H1 (cell line): Measurements from ENCODE around the gene AOAH. TPM values are rescaled to one million over a fixed set of nuclear protein-coding genes. Genes with fewer than 3 reads are reported as not detected.

Experiments used
- CTCF ChIA-PET: fragments of 300-600 bp; sonication (Branson Sonifier 250); formaldehyde crosslinking; loops from one replicate; lab custom pipeline; 2021; ENCODE audit not compliant: partially characterized antibody; lab: Charles Lee
- POLR2A ChIA-PET: fragments of 300-600 bp; sonication (Branson Sonifier 250); formaldehyde crosslinking; loops from one replicate; lab custom pipeline; 2021; ENCODE audit warnings: inconsistent platforms; ENCODE audit not compliant: partially characterized antibody; lab: Charles Lee
- DNase-seq, 2 experiments: peaks; one replicate each; pipeline versions ENCODE4 v3.0.0 to v3.0.0-alpha.2; 2010 to 2022; ENCODE audit warnings: low spot score in 2 of 2, low read depth in 1 of 2, mixed read lengths in 1 of 2
- FAIRE-seq: peaks from 2 replicates; lab custom pipeline; 2011; peaks lifted over from hg19 to GRCh38; lab: Jason Lieb, UNC
- H2AFZ ChIP-seq: 2 replicates; pipeline ENCODE4 v1.8.1; 2012; ENCODE audit warnings: low read length, inconsistent platforms
- H2AK5ac ChIP-seq: 2 replicates; pipeline ENCODE4 v1.6.1; 2013; ENCODE audit warnings: low read depth, low read length
- H2BK120ac ChIP-seq: replicated peaks from 2 replicates; pipeline ENCODE3; 2013; ENCODE audit warnings: low read depth, low read length, inconsistent platforms
- H2BK12ac ChIP-seq: 2 replicates; pipeline ENCODE4 v1.6.1; 2013; ENCODE audit warnings: low read depth, low read length
- H2BK15ac ChIP-seq: 2 replicates; pipeline ENCODE4 v1.6.1; 2013; ENCODE audit warnings: low read length
- H2BK20ac ChIP-seq: 2 replicates; pipeline ENCODE4 v1.6.1; 2013; ENCODE audit warnings: low read length
- H2BK5ac ChIP-seq: 2 replicates; pipeline ENCODE4 v1.6.1; 2013; ENCODE audit warnings: low read depth, low read length
- H3K14ac ChIP-seq: 2 replicates; pipeline ENCODE4 v1.6.1; 2013; ENCODE audit warnings: inconsistent platforms; ENCODE audit not compliant: insufficient read length
- H3K18ac ChIP-seq: 2 replicates; pipeline ENCODE4 v1.6.1; 2013; ENCODE audit warnings: low read length; ENCODE audit errors: extremely low read depth
- H3K23ac ChIP-seq: 2 replicates; pipeline ENCODE4 v1.6.1; 2013; ENCODE audit warnings: inconsistent platforms; ENCODE audit not compliant: insufficient read length
- H3K23me2 ChIP-seq: 2 replicates; pipeline ENCODE4 v1.6.1; 2013; ENCODE audit warnings: low read depth, low read length
- H3K27ac ChIP-seq: 2 replicates; pipeline ENCODE4 v1.6.1; 2011; ENCODE audit warnings: low read depth, low read length, inconsistent platforms
- H3K27me3 ChIP-seq, 4 experiments: replicated peaks in 1 of 4; 1 replicate in 1 of 4; 2 replicates in 3 of 4; pipeline versions ENCODE4 v1.6.1 to v1.8.1; 2011 to 2013; ENCODE audit warnings: low read length in 3 of 4, mild to moderate bottlenecking in 3 of 4, inconsistent platforms in 2 of 4, mixed read lengths in 2 of 4, moderate library complexity in 1 of 4; ENCODE audit not compliant: control insufficient read depth in 3 of 4, insufficient read depth in 3 of 4; ENCODE audit errors: extremely low read depth in 1 of 4
- H3K36me3 ChIP-seq, 4 experiments: 2 replicates each; pipeline versions ENCODE4 v1.6.1 to v1.8.1; 2011 to 2013; ENCODE audit warnings: mild to moderate bottlenecking in 4 of 4, low read length in 3 of 4, moderate library complexity in 2 of 4, control low read depth in 1 of 4, inconsistent platforms in 1 of 4; ENCODE audit not compliant: insufficient read depth in 4 of 4, control insufficient read depth in 2 of 4
- H3K4ac ChIP-seq: replicated peaks from 2 replicates; pipeline ENCODE3; 2013; ENCODE audit warnings: low read length, low read depth, mixed read lengths, inconsistent platforms; ENCODE audit not compliant: insufficient read length
- H3K4me1 ChIP-seq, 4 experiments: replicated peaks in 1 of 4; 1 replicate in 1 of 4; 2 replicates in 3 of 4; pipeline versions ENCODE4 v1.6.1 to v1.8.1; 2011 to 2013; ENCODE audit warnings: low read length in 3 of 4, inconsistent platforms in 2 of 4, mixed read lengths in 1 of 4; ENCODE audit not compliant: insufficient read depth in 4 of 4, control insufficient read depth in 3 of 4
- H3K4me2 ChIP-seq, 2 experiments: 2 replicates each; pipeline versions ENCODE4 v1.6.1 to v1.8.1; 2011 to 2013; ENCODE audit warnings: low read depth in 2 of 2, low read length in 2 of 2, control low read depth in 1 of 2, inconsistent platforms in 1 of 2, mild to moderate bottlenecking in 1 of 2; ENCODE audit not compliant: insufficient read depth in 1 of 2
- H3K4me3 ChIP-seq, 4 experiments: fragments of 200-600, 300-600 bp in 1 of 4; sonication (generic), shearing (Covaris generic), sonication (Bioruptor Twin) in 1 of 4; 2 replicates each; pipeline versions ENCODE4 v1.5.1 to v1.8.1; 2011 to 2016; ENCODE audit warnings: low read length in 4 of 4, low read depth in 3 of 4, control low read depth in 2 of 4, inconsistent platforms in 2 of 4, mild to moderate bottlenecking in 2 of 4, mixed read lengths in 1 of 4, moderate library complexity in 1 of 4; ENCODE audit not compliant: insufficient read depth in 2 of 4; ENCODE audit errors: extremely low read depth in 1 of 4
- H3K56ac ChIP-seq: replicated peaks from 2 replicates; pipeline ENCODE3; 2013; ENCODE audit warnings: low read depth, mild to moderate bottlenecking, mixed read lengths, low read length, inconsistent platforms; ENCODE audit not compliant: insufficient read length
- H3K79me1 ChIP-seq: 2 replicates; pipeline ENCODE4 v1.6.1; 2013; ENCODE audit warnings: low read depth, low read length, control low read depth
- H3K79me2 ChIP-seq, 2 experiments: 2 replicates each; pipeline versions ENCODE4 v1.6.1 to v1.8.1; 2012 to 2013; ENCODE audit warnings: low read length in 2 of 2, mild to moderate bottlenecking in 2 of 2, inconsistent platforms in 1 of 2; ENCODE audit not compliant: insufficient read depth in 2 of 2, control insufficient read depth in 1 of 2
- H3K9ac ChIP-seq, 4 experiments: replicated peaks in 1 of 4; 1 replicate in 1 of 4; 2 replicates in 3 of 4; pipeline versions ENCODE4 v1.6.1 to v1.8.1; 2011 to 2013; ENCODE audit warnings: low read depth in 3 of 4, low read length in 3 of 4, control low read depth in 2 of 4, mild to moderate bottlenecking in 2 of 4, moderate library complexity in 2 of 4, inconsistent platforms in 1 of 4; ENCODE audit errors: extremely low read depth in 1 of 4
- H3K9me3 ChIP-seq, 2 experiments: 2 replicates each; pipeline versions ENCODE4 v1.6.1 to v1.8.1; 2012 to 2013; ENCODE audit warnings: mild to moderate bottlenecking in 2 of 2, moderate library complexity in 2 of 2, control low read depth in 1 of 2, inconsistent platforms in 1 of 2, low read depth in 1 of 2, low read length in 1 of 2, mixed read lengths in 1 of 2; ENCODE audit not compliant: insufficient read depth in 2 of 2
- H4K20me1 ChIP-seq, 2 experiments: replicated peaks in 1 of 2; 2 replicates each; pipeline versions ENCODE3 to v1.8.1; 2011 to 2013; ENCODE audit warnings: inconsistent platforms in 2 of 2, low read length in 2 of 2, mild to moderate bottlenecking in 1 of 2; ENCODE audit not compliant: insufficient read depth in 2 of 2, control insufficient read depth in 1 of 2
- H4K5ac ChIP-seq: 2 replicates; pipeline ENCODE4 v1.6.1; 2013; ENCODE audit warnings: low read length, low read depth, mixed read lengths, inconsistent platforms; ENCODE audit not compliant: insufficient read length
- H4K8ac ChIP-seq: 2 replicates; pipeline ENCODE4 v1.8.0; 2013; ENCODE audit warnings: mild to moderate bottlenecking, moderate library complexity, low read length, inconsistent platforms; ENCODE audit not compliant: insufficient read depth; ENCODE audit errors: extremely low read depth
- H4K91ac ChIP-seq: replicated peaks from 2 replicates; pipeline ENCODE3; 2013; ENCODE audit warnings: low read length, mixed read lengths, inconsistent platforms; ENCODE audit not compliant: insufficient read length
- BCL11A ChIP-seq, 2 experiments: IDR thresholded peaks; one replicate each; pipeline ENCODE4 v1.6.1; 2011; ENCODE audit warnings: low read depth in 2 of 2, low read length in 2 of 2, mild to moderate bottlenecking in 2 of 2
- CBX5 ChIP-seq: fragments of 300-800, 300-1000 bp; sonication (generic); IDR thresholded peaks from 2 replicates; pipeline ENCODE4 v1.7.1; 2016; ENCODE audit warnings: antibody characterized with exemption, low read length, low read depth
- CTBP2 ChIP-seq: IDR thresholded peaks from 2 replicates; pipeline ENCODE4 v1.7.0; 2011; ENCODE audit warnings: borderline replicate concordance, mild to moderate bottlenecking, moderate library complexity, mixed read lengths, low read length; ENCODE audit not compliant: insufficient read depth, insufficient read length
- POLR2A ChIP-seq, 2 experiments: IDR thresholded peaks; 1 replicate in 1 of 2; 2 replicates in 1 of 2; pipeline ENCODE4 v1.6.1; 2011; ENCODE audit warnings: low read depth in 2 of 2, low read length in 2 of 2, mild to moderate bottlenecking in 2 of 2; ENCODE audit errors: control extremely low read depth in 1 of 2
- POLR2AphosphoS5 ChIP-seq: IDR thresholded peaks from 2 replicates; pipeline ENCODE4 v1.6.1; 2011; ENCODE audit warnings: low read depth, low read length
- TAF7 ChIP-seq: optimal IDR thresholded peaks from 2 replicates; pipeline ENCODE3; 2011; ENCODE audit warnings: low read depth, mild to moderate bottlenecking, inconsistent platforms, low read length, moderate library complexity, borderline replicate concordance
- YY1 ChIP-seq: IDR thresholded peaks from 2 replicates; pipeline ENCODE4 v1.6.1; 2011; ENCODE audit warnings: low read depth, mild to moderate bottlenecking, low read length
- ZNF274 ChIP-seq: IDR thresholded peaks from 2 replicates; pipeline ENCODE4 v1.7.0; 2012; ENCODE audit warnings: low read length, borderline replicate concordance; ENCODE audit errors: extremely low read depth
- WGBS, 2 experiments: shearing (Covaris generic) in 1 of 2; methylation state at CpG; one replicate each; pipeline versions ENCODE4 v1.1.6 to v1.1.7; 2013 to 2015; ENCODE audit warnings: low lambda C conversion rate in 2 of 2, mixed read lengths in 2 of 2, inconsistent platforms in 1 of 2, low coverage in 1 of 2, missing lambda C conversion rate in 1 of 2; ENCODE audit not compliant: insufficient replicate concordance in 2 of 2, insufficient coverage in 1 of 2, insufficient read length in 1 of 2; ENCODE audit errors: extremely low coverage in 1 of 2, missing lambda C conversion rate in 1 of 2; 5-methylcytosine and 5-hydroxymethylcytosine counted together
- polyA plus RNA-seq, 7 experiments: library from polyadenylated mRNA; depleted of rRNA in 3 of 7; stranded (reverse) in 5 of 7; unstranded in 2 of 7; fragments of >200 nt in 5 of 7; fragments of 200-250 nt in 2 of 7; gene quantifications; 1 replicate in 5 of 7; 2 replicates in 1 of 7; 4 replicates in 1 of 7; pipeline versions ENCODE4 v1.2.1 to v1.2.3, GENCODE V29; 2011 to 2013; ENCODE audit warnings: missing spikeins in 2 of 7, mixed read lengths in 2 of 7
- total RNA-seq: library from RNA; stranded (reverse); fragmentation: NEBNext Ultra II Directional; extraction: Animal tissue kit (Norgen Biotek cat#: 25700); gene quantifications from 2 replicates; pipeline ENCODE4 v1.2.1, GENCODE V29; 2021

AOAH gene
- total and polyA plus RNA-seq, 2 of the 8 experiments (the other 6 are each of a cell fraction or from before 2014, with no cell fraction given): 0.08 TPM; not detected in 1

GRCh38 chr7:36690041-36690440 is 34.3 kb downstream of the AOAH start:
- Histone ChIP-seq H3K9me3 (no peaks in the 10 kb centered on the region), H2BK120ac (no peak overlapping the region), H3K14ac (no peak overlapping the region), H2AK5ac (no peak overlapping the region), H3K4me2 (no peak overlapping the region), H3K4me1 (no peaks in the 10 kb centered on the region), H4K91ac (no peak overlapping the region), H3K23ac (no peak overlapping the region), H2BK5ac (no peak overlapping the region), H3K4ac (no peak overlapping the region), H3K9ac (no peak overlapping the region), H2AFZ (no peak overlapping the region), H2BK20ac (no peak overlapping the region), H4K8ac (no peak overlapping the region), H3K56ac (no peak overlapping the region), H3K18ac (no peak overlapping the region), H3K27ac (no peak overlapping the region), H3K79me2 (no peaks in the 10 kb centered on the region), H4K20me1 (no peaks in the 10 kb centered on the region), H3K27me3 (no peaks in the 10 kb centered on the region), H3K36me3 (no peaks in the 10 kb centered on the region), H3K23me2 (peaks cover 2% of the 10 kb centered on the region; the same call in 1 of the 2 replicates), H4K5ac (no peak overlapping the region), H2BK15ac (no peak overlapping the region), H2BK12ac (no peak overlapping the region), H3K79me1 (no peaks in the 10 kb centered on the region), H3K4me3 (no peak overlapping the region)
- CTCF ChIA-PET: interaction anchor here (0.6 to 5.1 kb wide), 4 partner anchors 19 to 492 kb away, joined by 3 to 16 read pairs (median 4); no protein-coding TSS in a partner anchor
- FAIRE-seq: no peak
- POLR2A ChIA-PET: no interaction called here
- no peak for DNase-seq
- TF ChIP-seq CBX5: no peak
- no peak for TF ChIP-seq CTBP2
- TF ChIP-seq POLR2AphosphoS5: no peak
- TF ChIP-seq YY1: no peak
- no peak for TF ChIP-seq POLR2A (IDR thresholded peaks at IDR 0.05; ENCODE audit: control extremely low read depth in 1 of 2, low read depth in 2 of 2, low read length in 2 of 2)
- TF ChIP-seq TAF7: no peak
- TF ChIP-seq ZNF274: no peak
- no peak for TF ChIP-seq BCL11A (IDR thresholded peaks at IDR 0.05; ENCODE audit: low read depth in 2 of 2, low read length in 2 of 2)
- WGBS, 2 experiments: 88% methylated on average over 4 of the region's 4 CpGs; no CpG with 5 or more reads in 1 of the 2 experiments
